RWPE2 (cell line): Measurements from ENCODE around the gene APOBEC4.

Experiments
- ATAC-seq: fragments of 200-7000 bp; cut with Tn5 transposase; 3 replicates; pipeline ENCODE4 v1.9.1; 2021; ENCODE audit warnings: low read depth
- DNase-seq: peaks from one replicate; pipeline ENCODE4 v3.0.0-alpha.2; 2020; ENCODE audit warnings: low spot score
- H3K27ac ChIP-seq: fragments of 450-650 bp; 2 replicates; pipeline ENCODE4 v1.5.1; 2017; ENCODE audit warnings: mild to moderate bottlenecking; ENCODE audit not compliant: poor library complexity, severe bottlenecking
- H3K27me3 ChIP-seq: fragments of 250-450 bp; sonication (Bioruptor Pico); 2 replicates; pipeline ENCODE4 v1.5.1; 2021; ENCODE audit warnings: mild to moderate bottlenecking, moderate library complexity; ENCODE audit not compliant: insufficient read depth, poor library complexity, severe bottlenecking
- H3K36me3 ChIP-seq: fragments of 250-450 bp; sonication (Bioruptor Pico); 2 replicates; pipeline ENCODE4 v1.5.1; 2020; ENCODE audit warnings: low read depth, mild to moderate bottlenecking, moderate library complexity
- H3K4me1 ChIP-seq: fragments of 250-450 bp; sonication (Bioruptor Pico); 2 replicates; pipeline ENCODE4 v1.5.1; 2021; ENCODE audit warnings: mild to moderate bottlenecking, moderate library complexity; ENCODE audit not compliant: insufficient read depth, poor library complexity, severe bottlenecking
- H3K4me3 ChIP-seq: fragments of 250-450 bp; sonication (Bioruptor Pico); 2 replicates; pipeline ENCODE4 v1.5.1; 2021; ENCODE audit warnings: mild to moderate bottlenecking, moderate library complexity; ENCODE audit not compliant: severe bottlenecking
- H3K9me3 ChIP-seq: fragments of 250-450 bp; sonication (Bioruptor Pico); 2 replicates; pipeline ENCODE4 v1.5.1; 2021; ENCODE audit warnings: mild to moderate bottlenecking, moderate library complexity; ENCODE audit not compliant: severe bottlenecking
- TF ChIP-seq, protein P1 (sequence below): fragments of 450-650 bp; IDR thresholded peaks from one replicate; pipeline ENCODE4 v1.5.1; 2017; ENCODE audit warnings: mild to moderate bottlenecking, moderate library complexity; ENCODE audit not compliant: poor library complexity, severe bottlenecking

APOBEC4 gene

DNA sequence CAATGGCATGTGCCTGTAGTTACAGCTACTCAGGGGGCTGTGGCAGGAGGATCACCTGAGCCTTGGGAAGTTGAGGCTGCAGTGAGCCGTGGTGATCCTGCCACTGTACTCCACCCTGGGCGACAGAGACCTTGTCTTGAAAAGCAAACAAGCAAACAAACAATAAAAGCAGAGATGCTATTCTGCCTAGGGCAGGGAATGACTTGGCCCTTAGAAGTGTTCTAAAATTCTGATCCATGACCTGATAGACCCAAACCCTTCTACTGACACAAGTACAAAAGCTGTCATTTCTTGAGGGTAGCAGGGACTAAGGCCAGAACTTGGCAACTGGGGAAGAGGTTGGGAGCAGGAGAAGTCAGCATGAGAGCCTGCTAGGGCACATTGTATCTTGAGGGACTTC is 47.2 kb downstream of the APOBEC4 start:
- TF ChIP-seq, protein P1, sequence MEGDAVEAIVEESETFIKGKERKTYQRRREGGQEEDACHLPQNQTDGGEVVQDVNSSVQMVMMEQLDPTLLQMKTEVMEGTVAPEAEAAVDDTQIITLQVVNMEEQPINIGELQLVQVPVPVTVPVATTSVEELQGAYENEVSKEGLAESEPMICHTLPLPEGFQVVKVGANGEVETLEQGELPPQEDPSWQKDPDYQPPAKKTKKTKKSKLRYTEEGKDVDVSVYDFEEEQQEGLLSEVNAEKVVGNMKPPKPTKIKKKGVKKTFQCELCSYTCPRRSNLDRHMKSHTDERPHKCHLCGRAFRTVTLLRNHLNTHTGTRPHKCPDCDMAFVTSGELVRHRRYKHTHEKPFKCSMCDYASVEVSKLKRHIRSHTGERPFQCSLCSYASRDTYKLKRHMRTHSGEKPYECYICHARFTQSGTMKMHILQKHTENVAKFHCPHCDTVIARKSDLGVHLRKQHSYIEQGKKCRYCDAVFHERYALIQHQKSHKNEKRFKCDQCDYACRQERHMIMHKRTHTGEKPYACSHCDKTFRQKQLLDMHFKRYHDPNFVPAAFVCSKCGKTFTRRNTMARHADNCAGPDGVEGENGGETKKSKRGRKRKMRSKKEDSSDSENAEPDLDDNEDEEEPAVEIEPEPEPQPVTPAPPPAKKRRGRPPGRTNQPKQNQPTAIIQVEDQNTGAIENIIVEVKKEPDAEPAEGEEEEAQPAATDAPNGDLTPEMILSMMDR = no peak
- ATAC-seq = no peak
- H3K36me3 ChIP-seq = no peaks in the 10 kb centered on the region
- peaks cover 27% of the 10 kb centered on the region for H3K4me1 ChIP-seq
- H3K9me3 ChIP-seq = no peaks in the 10 kb centered on the region
- no peaks in the 10 kb centered on the region for H3K27me3 ChIP-seq
- H3K4me3 ChIP-seq = no peak overlapping the region
- no peak for DNase-seq
- no peak overlapping the region for H3K27ac ChIP-seq

DNA sequence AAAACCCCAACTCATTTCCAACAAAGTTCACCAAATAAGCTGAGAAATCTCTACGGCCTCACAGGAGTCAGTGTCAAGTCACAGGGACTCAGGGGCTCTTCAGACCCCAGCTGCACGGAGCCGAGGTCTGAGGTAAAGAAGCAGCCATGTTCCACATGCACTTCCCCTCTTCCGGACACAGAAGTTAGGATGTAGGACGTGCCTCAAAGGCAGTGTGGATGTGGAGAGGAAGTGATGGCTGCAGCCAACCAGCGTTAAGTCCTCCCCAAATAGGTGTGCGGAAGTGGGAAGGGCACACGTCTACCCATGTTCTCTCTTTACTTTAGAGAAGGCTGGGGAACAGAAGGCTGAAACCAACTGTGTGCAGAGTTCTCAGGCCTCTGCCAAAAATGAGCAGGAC is 48.3 kb downstream of the APOBEC4 start:
- Histone ChIP-seq H3K9me3 (no peaks in the 10 kb centered on the region), H3K4me3 (no peak overlapping the region), H3K4me1 (peaks cover 28% of the 10 kb centered on the region), H3K27ac (no peak overlapping the region), H3K36me3 (no peaks in the 10 kb centered on the region), H3K27me3 (no peaks in the 10 kb centered on the region)
- DNase-seq (no peak), ATAC-seq (no peak)
- TF ChIP-seq, protein P1 = no peak

DNA sequence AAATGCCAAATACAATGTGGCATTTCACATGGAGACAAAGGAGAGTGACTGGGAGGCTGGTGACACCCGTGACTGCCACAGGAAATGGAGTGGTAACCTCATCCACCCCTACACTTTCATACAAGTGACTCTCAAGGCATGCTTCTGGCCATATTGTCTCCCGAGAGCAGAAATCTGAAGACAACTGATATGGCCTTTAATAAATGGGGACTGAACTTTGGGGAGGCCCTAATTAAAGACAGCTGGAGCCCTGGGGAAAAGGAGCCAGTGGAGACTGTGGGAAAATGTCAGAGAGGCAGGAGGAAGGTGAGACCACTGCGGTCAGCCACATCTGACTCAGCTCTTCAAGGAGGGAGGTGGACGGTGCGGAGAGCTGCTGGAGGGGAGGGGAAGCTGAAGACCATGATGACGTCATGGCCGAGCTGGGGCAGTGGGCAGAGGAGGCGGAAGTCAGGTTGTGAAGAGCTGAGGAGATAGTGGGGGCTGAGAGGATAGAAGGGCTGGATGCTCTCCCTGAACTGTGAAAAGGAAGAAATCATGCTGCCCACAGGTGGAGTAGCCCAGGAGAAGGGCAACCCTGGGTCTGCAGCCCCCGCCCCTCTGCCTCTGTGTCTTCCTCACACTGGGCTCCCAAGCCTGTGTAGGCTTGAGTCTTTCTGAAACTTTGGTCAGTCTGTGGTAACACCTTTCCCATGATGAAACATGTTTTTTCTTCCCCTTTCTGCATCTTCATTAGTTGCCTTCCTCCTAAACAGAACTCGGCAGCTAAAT is 48.9 kb downstream of the APOBEC4 start:
- DNase-seq (no peak), ATAC-seq (no peak)
- H3K27ac ChIP-seq = no peak overlapping the region
- H3K27me3 ChIP-seq = no peaks in the 10 kb centered on the region
- no peaks in the 10 kb centered on the region for H3K9me3 ChIP-seq
- TF ChIP-seq, protein P1 = no peak
- H3K4me3 ChIP-seq = no peak overlapping the region
- peaks cover 23% of the 10 kb centered on the region for H3K4me1 ChIP-seq
- H3K36me3 ChIP-seq = no peaks in the 10 kb centered on the region

DNA sequence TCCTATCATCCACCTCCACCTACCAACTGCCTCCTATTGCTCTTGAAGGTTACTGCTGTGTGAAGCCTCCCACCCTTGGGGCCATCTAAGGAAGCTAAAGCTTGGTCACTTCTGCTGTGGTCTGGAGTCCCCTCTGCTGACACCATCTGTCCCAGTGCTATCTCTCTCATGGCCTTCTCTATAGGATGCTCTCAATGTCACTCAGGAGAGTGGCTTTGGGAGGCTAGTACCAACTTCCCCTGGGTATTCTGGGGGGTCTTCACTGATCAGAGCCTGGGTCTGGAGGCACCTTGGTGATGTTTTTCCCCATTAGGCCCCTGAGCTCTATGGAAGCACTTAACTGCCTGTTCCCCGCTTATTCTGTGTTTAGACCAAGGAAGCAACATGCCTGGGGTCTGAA is 50.6 kb downstream of the APOBEC4 start:
- ATAC-seq (no peak), DNase-seq (no peak)
- no peaks in the 10 kb centered on the region for H3K27me3 ChIP-seq
- no peak overlapping the region for H3K27ac ChIP-seq
- H3K9me3 ChIP-seq = no peaks in the 10 kb centered on the region
- peaks cover 6% of the 10 kb centered on the region for H3K4me1 ChIP-seq
- no peak overlapping the region for H3K4me3 ChIP-seq
- TF ChIP-seq, protein P1 = no peak
- H3K36me3 ChIP-seq = no peaks in the 10 kb centered on the region

DNA sequence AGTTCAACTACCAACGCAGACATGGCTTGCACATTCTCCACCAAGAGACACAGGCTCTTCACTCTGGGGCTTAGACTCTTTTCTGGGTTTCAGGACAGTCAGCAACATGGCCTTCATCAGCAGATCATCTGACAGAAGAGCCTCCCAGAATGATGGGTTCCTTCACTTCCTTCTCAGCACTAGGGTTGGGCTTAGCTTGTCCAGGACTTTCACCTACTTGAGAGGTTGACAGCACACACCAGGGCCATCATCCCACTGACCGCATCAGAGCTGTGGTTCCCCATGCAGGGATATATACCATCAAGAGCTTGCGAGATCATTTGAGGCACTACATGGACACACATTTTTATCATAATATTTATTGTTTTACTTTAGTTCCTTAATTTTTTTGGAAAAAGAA is 52.5 kb downstream of the APOBEC4 start:
- peaks cover 5% of the 10 kb centered on the region for H3K4me1 ChIP-seq

More for the DNA sequence above, 52.5 kb downstream of the APOBEC4 start:
- Histone ChIP-seq H3K27ac (no peak overlapping the region), H3K27me3 (no peaks in the 10 kb centered on the region), H3K9me3 (no peaks in the 10 kb centered on the region), H3K36me3 (no peaks in the 10 kb centered on the region), H3K4me3 (no peak overlapping the region)
- TF ChIP-seq, protein P1 = no peak
- DNase-seq (no peak), ATAC-seq (no peak)
